OCI-LY3 (cell line): ENCODE results near the gene MAML2.

Experiments
- CTCF ChIP-seq: fragments of 200-600, 300-600 bp; sonication (generic); IDR thresholded peaks from 2 replicates; pipeline ENCODE4 v1.5.1; 2014; ENCODE audit warnings: antibody characterized with exemption, low read length, low read depth
- EZH2phosphoT487 ChIP-seq: fragments of 200-600 bp; shearing (Covaris generic); IDR thresholded peaks from 2 replicates; pipeline ENCODE4 v1.6.1; 2018; ENCODE audit warnings: antibody characterized with exemption, mixed run types, low read depth

- TF ChIP-seq CTCF (no peak), EZH2phosphoT487 (no peak)
Measured at GRCh38 chr11:96328395-96329010, 14.5 kb downstream of the MAML2 start.
